ENCODE results near the gene DNAJB1.
A peak's percentile ranks its signal among the peaks of the same experiment; 100 is the strongest.
"Not testable (repeated sequence)": the region's sequence is repeated elsewhere in the genome, so short reads cannot be mapped to it uniquely, and the experiment has no call there.

The DNAJB1 gene

GRCh38 chr19:14517840-14518505 lies at the start of gene DNAJB1:
TSS of gene DNAJB1 (minus strand) at chr19:14518397. CDS start at chr19:14518349, 48 bp downstream.
- TF ChIP-seq FOXM1 (IDR thresholded peaks at IDR 0.05; ENCODE audit: borderline replicate concordance) (peak; percentile 26; the same call in 1 of the 2 replicates), ARNT (IDR thresholded peaks at IDR 0.05) (no peak), FOXK2 (IDR thresholded peaks at IDR 0.05) (no peak), BHLHE40 (IDR thresholded peaks at IDR 0.05; ENCODE audit: borderline replicate concordance) (no peak)
- DNase-seq (ENCODE audit: extremely low spot score), result peak; percentile 69
- ChIA-PET POLR2A (interaction anchor here (0.5 to 2.0 kb wide), 24 partner anchors 8 to 832 kb away, joined by 3 to 53 read pairs (median 5); partner anchors contain the start of genes GIPC1 and NDUFB7), CTCF (interaction anchor here (1.9 kb wide), 1 partner anchor 14 kb away, joined by 7 read pairs; no protein-coding TSS in a partner anchor)

- no peak for DNase-seq (ENCODE audit: extremely low spot score)
- POLR2A ChIA-PET, result interaction anchor here (1.0 kb wide), 2 partner anchors 49 to 123 kb away, joined by 3 read pairs; partner anchors contain the start of genes DNAJB1 and ZNF333
- CTCF ChIA-PET, result no interaction called here
- TF ChIP-seq ELF4 (IDR thresholded peaks at IDR 0.05) (no peak), BHLHE40 (IDR thresholded peaks at IDR 0.05; ENCODE audit: borderline replicate concordance) (no peak), NFRKB (IDR thresholded peaks at IDR 0.05) (no peak), ARNT (IDR thresholded peaks at IDR 0.05) (no peak), SUZ12 (IDR thresholded peaks at IDR 0.05) (no peak), ZNF384 (IDR thresholded peaks at IDR 0.05) (no peak), HDGF (IDR thresholded peaks at IDR 0.05; ENCODE audit: borderline replicate concordance) (no peak), SP1 (IDR thresholded peaks at IDR 0.05) (no peak), CTBP1 (IDR thresholded peaks at IDR 0.05; ENCODE audit: borderline replicate concordance) (no peak), LEF1 (IDR thresholded peaks at IDR 0.05; ENCODE audit: borderline replicate concordance) (no peak), FOXM1 (IDR thresholded peaks at IDR 0.05; ENCODE audit: borderline replicate concordance) (no peak), PKNOX1 (IDR thresholded peaks at IDR 0.05) (no peak), L3MBTL2 (conservative IDR thresholded peaks at IDR 0.05) (no peak)
These were observed 48.9 kb upstream of the DNAJB1 start for GRCh38 chr19:14567079-14567478.

- ChIA-PET POLR2A (interaction anchor here (1.0 kb wide), 1 partner anchor 49 kb away, joined by 3 read pairs; the partner anchor contains the start of gene DNAJB1), CTCF (no interaction called here)
- no peak for DNase-seq (ENCODE audit: extremely low spot score)
- TF ChIP-seq BHLHE40 (IDR thresholded peaks at IDR 0.05; ENCODE audit: borderline replicate concordance) (no peak), ZNF384 (IDR thresholded peaks at IDR 0.05) (no peak), SP1 (IDR thresholded peaks at IDR 0.05) (no peak), NFRKB (IDR thresholded peaks at IDR 0.05) (no peak), ARNT (IDR thresholded peaks at IDR 0.05) (no peak), FOXM1 (IDR thresholded peaks at IDR 0.05; ENCODE audit: borderline replicate concordance) (no peak), CTBP1 (IDR thresholded peaks at IDR 0.05; ENCODE audit: borderline replicate concordance) (no peak), ELF4 (IDR thresholded peaks at IDR 0.05) (no peak), HDGF (IDR thresholded peaks at IDR 0.05; ENCODE audit: borderline replicate concordance) (no peak), TARDBP (IDR thresholded peaks at IDR 0.05) (no peak), SUZ12 (IDR thresholded peaks at IDR 0.05) (no peak), FOXK2 (IDR thresholded peaks at IDR 0.05) (no peak), L3MBTL2 (conservative IDR thresholded peaks at IDR 0.05) (no peak), PKNOX1 (IDR thresholded peaks at IDR 0.05) (no peak), LEF1 (IDR thresholded peaks at IDR 0.05; ENCODE audit: borderline replicate concordance) (no peak), FOXA1 (IDR thresholded peaks at IDR 0.05) (no peak)
These were observed 48.5 kb upstream of the DNAJB1 start for GRCh38 chr19:14566712-14567077.

GRCh38 chr19:14565765-14566711 lies 47.8 kb upstream of the DNAJB1 start:
- no peak for TF ChIP-seq PKNOX1 (IDR thresholded peaks at IDR 0.05)
- TF ChIP-seq ARNT (IDR thresholded peaks at IDR 0.05), result no peak
- no peak for TF ChIP-seq HDGF (IDR thresholded peaks at IDR 0.05; ENCODE audit: borderline replicate concordance)
- no peak for TF ChIP-seq NFRKB (IDR thresholded peaks at IDR 0.05)
- TF ChIP-seq FOXK2 (IDR thresholded peaks at IDR 0.05), result no peak
- no peak for TF ChIP-seq ZNF384 (IDR thresholded peaks at IDR 0.05)
- TF ChIP-seq FOXA1 (IDR thresholded peaks at IDR 0.05), result no peak
- TF ChIP-seq LEF1 (IDR thresholded peaks at IDR 0.05; ENCODE audit: borderline replicate concordance), result no peak
- TF ChIP-seq FOXM1 (IDR thresholded peaks at IDR 0.05; ENCODE audit: borderline replicate concordance), result no peak
- TF ChIP-seq SUZ12 (IDR thresholded peaks at IDR 0.05), result no peak
- no peak for TF ChIP-seq TARDBP (IDR thresholded peaks at IDR 0.05)
- no peak for TF ChIP-seq ELF4 (IDR thresholded peaks at IDR 0.05)
- no peak for TF ChIP-seq BHLHE40 (IDR thresholded peaks at IDR 0.05; ENCODE audit: borderline replicate concordance)
- no peak for TF ChIP-seq L3MBTL2 (conservative IDR thresholded peaks at IDR 0.05)
- no peak for TF ChIP-seq CTBP1 (IDR thresholded peaks at IDR 0.05; ENCODE audit: borderline replicate concordance)
- TF ChIP-seq SP1 (IDR thresholded peaks at IDR 0.05), result no peak
- ChIA-PET CTCF (no interaction called here), POLR2A (no interaction called here)
- no peak for DNase-seq (ENCODE audit: extremely low spot score)

- no peak for DNase-seq (ENCODE audit: extremely low spot score)
- POLR2A ChIA-PET, result no interaction called here
- no peak for TF ChIP-seq TARDBP (IDR thresholded peaks at IDR 0.05)
- TF ChIP-seq ARNT (IDR thresholded peaks at IDR 0.05), result no peak
- no peak for TF ChIP-seq NFRKB (IDR thresholded peaks at IDR 0.05)
- TF ChIP-seq PKNOX1 (IDR thresholded peaks at IDR 0.05), result no peak
- TF ChIP-seq SUZ12 (IDR thresholded peaks at IDR 0.05), result no peak
- TF ChIP-seq ELF4 (IDR thresholded peaks at IDR 0.05), result no peak
- CTCF ChIA-PET, result interaction anchor here (0.6 kb wide), 1 partner anchor 8 kb away, joined by 3 read pairs; no protein-coding TSS in a partner anchor
These were observed 47.1 kb upstream of the DNAJB1 start for GRCh38 chr19:14565298-14565679.

- POLR2A ChIA-PET; DNase-seq (ENCODE audit: extremely low spot score): not testable (repeated sequence)
- CTCF ChIA-PET, result interaction anchor here (0.6 kb wide), 1 partner anchor 9 kb away, joined by 3 read pairs; no protein-coding TSS in a partner anchor
These were observed 46.6 kb upstream of the DNAJB1 start for GRCh38 chr19:14564652-14565297.

Data from HEK293T (cell line).